Kidney glomerular epithelial cell (primary cell): ENCODE measurements around the gene SIGLECL1.
A peak's percentile ranks its signal among the peaks of the same experiment; 100 is the strongest.

Source experiments
- DNase-seq: peaks from one replicate; lab custom pipeline; 2025; lab: John Stamatoyannopoulos, UW

The SIGLECL1 gene

GRCh38 chr19:51253088-51253806 lies 2.4 kb downstream of the SIGLECL1 start:
- DNase-seq, result no peak

- DNase-seq, result no peak
These were observed 5.3 kb downstream of the SIGLECL1 start for GRCh38 chr19:51256155-51256625.

GRCh38 chr19:51257471-51257870 lies 6.6 kb downstream of the SIGLECL1 start:
- DNase-seq, result no peak

GRCh38 chr19:51258165-51259160 lies 7.6 kb downstream of the SIGLECL1 start:
- DNase-seq, result no peak

- peak; percentile 28 for DNase-seq
These were observed 8.7 kb downstream of the SIGLECL1 start for GRCh38 chr19:51259348-51260245.

GRCh38 chr19:51263808-51264207 lies 12.9 kb downstream of the SIGLECL1 start:
- DNase-seq, result no peak

GRCh38 chr19:51271067-51271466 lies 20.2 kb downstream of the SIGLECL1 start:
- DNase-seq, result no peak

- no peak for DNase-seq
These were observed 21.4 kb downstream of the SIGLECL1 start for GRCh38 chr19:51272183-51272810.

- DNase-seq, result no peak
These were observed 23.3 kb downstream of the SIGLECL1 start for GRCh38 chr19:51274049-51274770.

- no peak for DNase-seq
These were observed 26.2 kb downstream of the SIGLECL1 start for GRCh38 chr19:51277112-51277511.

- no peak for DNase-seq
These were observed 31.5 kb downstream of the SIGLECL1 start for GRCh38 chr19:51282335-51282734.

- no peak for DNase-seq
These were observed 34.8 kb downstream of the SIGLECL1 start for GRCh38 chr19:51285682-51286081.

GRCh38 chr19:51289635-51290034 lies 38.8 kb downstream of the SIGLECL1 start:
- DNase-seq, result no peak

GRCh38 chr19:51292971-51293370 lies 42.1 kb downstream of the SIGLECL1 start:
- DNase-seq, result no peak

GRCh38 chr19:51293571-51294210 lies 42.8 kb downstream of the SIGLECL1 start:
- DNase-seq, result no peak

- DNase-seq, result no peak
These were observed 43.5 kb downstream of the SIGLECL1 start for GRCh38 chr19:51294211-51294976.

GRCh38 chr19:51294977-51295375 lies 44.1 kb downstream of the SIGLECL1 start:
- DNase-seq, result no peak

GRCh38 chr19:51295382-51296126 lies 44.7 kb downstream of the SIGLECL1 start:
- peak; percentile 7 for DNase-seq
